Upper lobe of right lung (tissue), 1 donor: Measurements from ENCODE around the gene NINJ1. TPM values are rescaled to one million over a fixed set of nuclear protein-coding genes. Genes with fewer than 3 reads are reported as not detected.
A peak's percentile ranks its signal among the peaks of the same experiment; 100 is the strongest.

Experiments
- ATAC-seq: fragments of 200-7000 bp; cut with Tn5 transposase; one replicate; pipeline ENCODE4 v1.9.1; 2020; ENCODE audit warnings: mild to moderate bottlenecking, moderate library complexity
- DNase-seq: peaks from one replicate; pipeline ENCODE4 v3.0.0-alpha.2; 2020
- H3K27ac ChIP-seq: fragments of 200-600 bp; one replicate; pipeline ENCODE4 v1.8.0; 2022
- H3K27me3 ChIP-seq: fragments of 200-600 bp; one replicate; pipeline ENCODE4 v1.8.0; 2022; ENCODE audit warnings: mild to moderate bottlenecking
- H3K36me3 ChIP-seq: fragments of 200-600 bp; one replicate; pipeline ENCODE4 v1.8.0; 2022
- H3K4me1 ChIP-seq: fragments of 200-600 bp; one replicate; pipeline ENCODE4 v1.8.0; 2022
- H3K4me3 ChIP-seq: fragments of 200-600 bp; one replicate; pipeline ENCODE4 v1.8.0; 2022; ENCODE audit warnings: mild to moderate bottlenecking
- H3K9me3 ChIP-seq: fragments of 200-600 bp; one replicate; pipeline ENCODE4 v1.8.0; 2022
- intact Hi-C: fragments of 100-400 bp; cut with DNase I; formaldehyde crosslinking; loops from one replicate; pipeline ENCODE4 v1.11.0; 2022
- total RNA-seq: library from RNA; stranded (reverse); fragmentation: NEBNext Ultra II Directional; extraction: Animal tissue kit (Norgen Biotek cat#: 25700); gene quantifications from one replicate; pipeline ENCODE4 v1.2.1, GENCODE V29; 2021
- TF ChIP-seq, protein P1 (sequence below): fragments of 200-600 bp; IDR thresholded peaks from one replicate; pipeline ENCODE4 v1.8.0; 2022; ENCODE audit warnings: antibody characterized with exemption
- donor health status: DM: no; HTN: yes; CAD: no; lungs with severe emphysema.

NINJ1 gene
- total RNA-seq, 1 donor from 2014 or later: 53.2 TPM

DNA sequence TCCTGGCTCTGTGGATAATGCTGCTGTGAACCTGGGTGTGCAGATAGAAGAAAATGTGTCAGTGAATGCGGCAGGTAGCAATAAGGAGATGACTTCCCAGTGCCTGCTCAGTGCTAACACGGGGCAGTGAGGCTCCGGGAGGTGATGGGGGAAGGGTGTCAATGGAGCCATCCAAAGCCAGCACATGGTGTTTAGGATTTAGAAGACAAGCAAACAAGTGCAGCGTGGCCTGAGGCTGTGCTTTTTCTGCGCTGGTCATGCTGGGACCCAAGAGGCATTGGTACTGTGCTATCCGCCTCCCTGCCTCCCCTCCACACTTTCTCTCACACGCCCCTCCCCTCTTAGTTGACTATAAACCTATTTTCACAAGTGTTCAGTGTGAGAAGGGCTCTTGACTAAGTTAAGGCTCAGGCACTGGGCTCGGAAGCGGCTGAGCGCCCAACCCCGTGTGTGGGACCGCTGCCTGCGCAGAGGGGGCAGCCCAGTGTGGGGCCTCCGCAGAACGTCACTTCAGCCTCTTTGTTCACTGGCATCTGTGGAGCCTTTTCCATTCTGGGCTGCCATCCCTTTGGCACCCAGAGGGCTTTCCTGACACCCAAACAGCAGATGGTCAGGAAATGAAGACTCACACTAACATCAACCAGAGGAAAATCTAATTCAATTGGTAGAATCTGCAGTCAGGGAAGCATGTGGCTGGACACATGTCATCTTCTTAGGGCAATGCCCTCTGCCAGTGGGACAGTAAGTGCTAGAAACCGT, 21.8 kb upstream of the NINJ1 start:
- H3K27ac ChIP-seq: no peak overlapping the region
- no peaks in the 10 kb centered on the region for H3K27me3 ChIP-seq
- DNase-seq (no peak), ATAC-seq (peak; percentile 23)
- no peak overlapping the region for H3K4me3 ChIP-seq
- intact Hi-C loops: loop anchor here (10.0 kb wide), 1 partner anchor 149 kb away; no protein-coding TSS in a partner anchor
- no peaks in the 10 kb centered on the region for H3K36me3 ChIP-seq
- peaks cover 3% of the 10 kb centered on the region for H3K4me1 ChIP-seq
- TF ChIP-seq, protein P1, sequence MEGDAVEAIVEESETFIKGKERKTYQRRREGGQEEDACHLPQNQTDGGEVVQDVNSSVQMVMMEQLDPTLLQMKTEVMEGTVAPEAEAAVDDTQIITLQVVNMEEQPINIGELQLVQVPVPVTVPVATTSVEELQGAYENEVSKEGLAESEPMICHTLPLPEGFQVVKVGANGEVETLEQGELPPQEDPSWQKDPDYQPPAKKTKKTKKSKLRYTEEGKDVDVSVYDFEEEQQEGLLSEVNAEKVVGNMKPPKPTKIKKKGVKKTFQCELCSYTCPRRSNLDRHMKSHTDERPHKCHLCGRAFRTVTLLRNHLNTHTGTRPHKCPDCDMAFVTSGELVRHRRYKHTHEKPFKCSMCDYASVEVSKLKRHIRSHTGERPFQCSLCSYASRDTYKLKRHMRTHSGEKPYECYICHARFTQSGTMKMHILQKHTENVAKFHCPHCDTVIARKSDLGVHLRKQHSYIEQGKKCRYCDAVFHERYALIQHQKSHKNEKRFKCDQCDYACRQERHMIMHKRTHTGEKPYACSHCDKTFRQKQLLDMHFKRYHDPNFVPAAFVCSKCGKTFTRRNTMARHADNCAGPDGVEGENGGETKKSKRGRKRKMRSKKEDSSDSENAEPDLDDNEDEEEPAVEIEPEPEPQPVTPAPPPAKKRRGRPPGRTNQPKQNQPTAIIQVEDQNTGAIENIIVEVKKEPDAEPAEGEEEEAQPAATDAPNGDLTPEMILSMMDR: no peak
- no peaks in the 10 kb centered on the region for H3K9me3 ChIP-seq

DNA sequence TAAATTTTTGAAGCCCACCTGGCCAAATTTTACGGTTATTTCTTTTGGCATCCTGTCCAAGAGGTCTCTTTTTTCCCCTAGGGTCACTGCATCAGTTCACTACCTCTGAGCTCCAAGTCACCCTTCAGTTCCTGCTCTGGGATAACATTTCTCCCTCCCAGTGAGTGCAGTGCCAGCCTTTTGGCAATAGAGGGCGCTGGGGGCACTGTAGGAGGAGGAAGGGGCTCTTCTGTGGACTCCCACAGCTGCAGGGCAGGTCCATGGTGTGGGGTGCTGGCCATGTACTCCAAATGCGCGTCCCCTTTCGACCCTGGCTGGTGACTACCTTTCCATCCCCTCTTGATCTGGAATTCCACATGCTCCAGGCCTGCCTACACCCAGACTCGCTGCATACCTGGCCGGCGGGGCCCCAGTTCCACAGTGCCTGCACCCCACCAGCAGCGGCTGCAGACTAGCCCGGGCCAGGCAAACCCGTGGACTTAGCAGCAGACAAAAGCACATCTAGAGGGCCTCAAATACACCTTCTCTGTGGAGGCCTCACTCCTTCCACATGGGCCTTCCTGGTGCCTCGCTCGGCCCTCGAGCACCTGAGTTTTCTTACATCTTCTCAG, 20.3 kb upstream of the NINJ1 start:
- ATAC-seq: peak; percentile 72
- H3K27me3 ChIP-seq: no peaks in the 10 kb centered on the region
- intact Hi-C loops: loop anchor here (10.0 kb wide), 1 partner anchor 150 kb away; no protein-coding TSS in a partner anchor
- DNase-seq: no peak
- no peak overlapping the region for H3K4me3 ChIP-seq
- TF ChIP-seq, protein P1: peak; percentile 43
- H3K27ac ChIP-seq: no peak overlapping the region
- H3K9me3 ChIP-seq: no peaks in the 10 kb centered on the region
- no peaks in the 10 kb centered on the region for H3K36me3 ChIP-seq
- H3K4me1 ChIP-seq: no peaks in the 10 kb centered on the region

DNA sequence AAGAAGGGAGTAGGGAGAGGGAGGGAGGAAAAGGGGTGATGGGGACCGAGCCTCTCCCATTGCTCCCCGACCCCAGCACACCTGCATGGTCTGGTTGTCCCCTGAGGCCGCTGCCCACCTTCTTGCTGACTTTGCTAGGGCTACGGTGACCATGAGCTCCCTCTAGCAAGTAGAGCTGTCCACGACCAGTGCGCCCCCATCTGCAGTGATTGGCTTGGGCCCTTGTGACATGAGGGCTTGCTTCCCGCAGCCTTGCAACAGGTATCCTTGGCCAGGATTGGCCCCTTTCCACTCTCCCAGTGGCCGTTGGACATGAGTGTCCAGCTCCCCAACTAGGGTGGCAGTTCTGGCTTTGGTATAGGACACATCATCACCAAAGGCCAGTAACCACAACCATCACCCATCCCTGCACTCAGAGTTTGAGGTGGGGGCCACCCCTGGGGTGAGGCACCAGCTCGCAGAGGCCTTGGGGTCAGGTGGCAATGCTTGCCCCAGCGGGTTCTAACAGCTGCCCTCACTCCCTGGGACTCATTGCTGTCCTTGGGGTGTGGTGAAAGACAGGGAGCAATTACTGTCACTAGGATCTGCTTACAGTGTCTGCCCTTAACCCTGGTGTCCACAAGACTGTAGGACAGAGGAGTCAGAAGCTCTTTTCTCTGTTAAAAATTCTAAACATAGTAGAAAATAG, 17.2 kb upstream of the NINJ1 start:
- Histone ChIP-seq H3K9me3 (no peaks in the 10 kb centered on the region), H3K27me3 (no peaks in the 10 kb centered on the region), H3K4me3 (no peak overlapping the region), H3K4me1 (no peaks in the 10 kb centered on the region), H3K36me3 (no peaks in the 10 kb centered on the region), H3K27ac (no peak overlapping the region)
- TF ChIP-seq, protein P1: no peak
- no peak for DNase-seq
- no peak for ATAC-seq
- intact Hi-C loops: loop anchor here (10.0 kb wide), 1 partner anchor 154 kb away; no protein-coding TSS in a partner anchor

DNA sequence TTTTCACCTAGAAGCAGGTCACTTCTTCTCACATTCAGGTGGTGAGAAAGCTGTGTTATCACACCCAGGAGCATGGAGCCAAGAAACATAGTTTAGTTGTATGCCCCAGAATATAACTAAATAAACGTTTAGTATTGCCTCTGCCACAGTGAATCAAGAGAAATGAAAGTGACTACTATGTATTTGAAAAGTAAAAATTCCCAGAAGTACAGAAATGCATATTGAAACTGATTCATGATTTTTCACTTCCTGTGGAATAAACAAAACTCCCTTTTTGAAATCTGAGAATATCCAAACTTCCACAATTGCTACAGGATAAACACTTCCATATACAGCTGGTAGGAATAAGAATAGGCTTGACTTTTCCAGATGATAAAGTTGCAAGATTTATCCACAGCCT, 15.3 kb upstream of the NINJ1 start:
- Histone ChIP-seq H3K27ac (no peak overlapping the region), H3K36me3 (no peaks in the 10 kb centered on the region), H3K4me1 (peaks cover 1% of the 10 kb centered on the region), H3K27me3 (no peaks in the 10 kb centered on the region), H3K9me3 (no peaks in the 10 kb centered on the region), H3K4me3 (no peak overlapping the region)
- no peak for ATAC-seq
- TF ChIP-seq, protein P1: no peak
- intact Hi-C loops: no loop called here
- no peak for DNase-seq

DNA sequence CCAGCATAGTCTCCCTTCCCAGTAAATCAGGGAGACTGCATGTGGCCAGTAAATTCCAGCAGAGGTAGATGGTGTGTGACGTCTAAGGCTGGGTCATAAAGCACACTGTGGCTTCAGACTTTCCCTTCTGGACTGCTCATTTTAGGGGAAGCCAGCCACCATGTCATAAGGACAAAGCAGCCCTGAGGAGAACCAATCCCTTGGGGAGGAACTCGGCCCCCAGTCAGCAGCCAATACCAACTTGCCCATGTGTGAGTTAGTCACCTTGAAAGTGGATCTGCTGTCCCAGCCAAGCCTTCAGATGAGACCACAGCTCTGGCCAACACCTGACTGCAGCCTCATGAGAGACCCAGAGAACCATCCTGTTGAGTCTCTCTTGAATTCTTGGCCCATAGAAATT, 14.7 kb upstream of the NINJ1 start:
- Histone ChIP-seq H3K9me3 (no peaks in the 10 kb centered on the region), H3K4me1 (peaks cover 6% of the 10 kb centered on the region), H3K36me3 (no peaks in the 10 kb centered on the region), H3K27ac (no peak overlapping the region), H3K4me3 (no peak overlapping the region), H3K27me3 (no peaks in the 10 kb centered on the region)
- TF ChIP-seq, protein P1: no peak
- no peak for DNase-seq
- intact Hi-C loops: no loop called here
- no peak for ATAC-seq
